ENCODE measurements around the gene SMIM22. TPM values are rescaled to one million over a fixed set of nuclear protein-coding genes. Genes with fewer than 3 reads are reported as not detected.

Gene SMIM22
- total RNA-seq, 3 donors from 2014 or later: 49.0 to 58.7 TPM; not detected in 1

GRCh38 chr16:4754865-4755264 is 40.3 kb upstream of the SMIM22 start:
- H3K27me3 ChIP-seq: no peaks in the 10 kb centered on the region
- no peaks in the 10 kb centered on the region for H3K9me3 ChIP-seq
- H3K4me1 ChIP-seq: no peaks in the 10 kb centered on the region
- no peak overlapping the region for H3K27ac ChIP-seq
- no peak for DNase-seq (ENCODE audit: low spot score in 2 of 2)
- H3K4me3 ChIP-seq: no peak overlapping the region
- H3K36me3 ChIP-seq: peaks cover 12% of the 10 kb centered on the region
- intact Hi-C loops (cut with DNase I; ENCODE audit: low total_unique reads): no loop called here
- TF ChIP-seq POLR2AphosphoS5 (IDR thresholded peaks at IDR 0.05) (no peak), POLR2A (IDR thresholded peaks at IDR 0.05) (no peak), CTCF (IDR thresholded peaks at IDR 0.05) (no peak)

- Histone ChIP-seq H3K36me3 (peaks cover 20% of the 10 kb centered on the region), H3K27ac (no peak overlapping the region), H3K9me3 (no peaks in the 10 kb centered on the region), H3K4me3 (no peak overlapping the region), H3K27me3 (no peaks in the 10 kb centered on the region), H3K4me1 (no peaks in the 10 kb centered on the region)
- no peak for DNase-seq (ENCODE audit: low spot score in 2 of 2)
- intact Hi-C loops (cut with DNase I; ENCODE audit: low total_unique reads): no loop called here
- no peak for TF ChIP-seq POLR2A (IDR thresholded peaks at IDR 0.05)
Measured at GRCh38 chr16:4755687-4756086, 39.5 kb upstream of the SMIM22 start.

- TF ChIP-seq POLR2AphosphoS5 (IDR thresholded peaks at IDR 0.05): no peak
- no peak for TF ChIP-seq CTCF (IDR thresholded peaks at IDR 0.05)
- TF ChIP-seq POLR2A (IDR thresholded peaks at IDR 0.05): no peak
- Histone ChIP-seq H3K9me3 (no peaks in the 10 kb centered on the region), H3K4me1 (peaks cover 0 to 4% of the 10 kb centered on the region in 2 donors), H3K4me3 (no peak overlapping the region), H3K27me3 (no peaks in the 10 kb centered on the region), H3K27ac (no peak overlapping the region), H3K36me3 (peaks cover 11% of the 10 kb centered on the region)
- intact Hi-C loops (cut with DNase I; ENCODE audit: low total_unique reads): no loop called here
- DNase-seq (ENCODE audit: low spot score in 2 of 2): no peak
Measured at GRCh38 chr16:4760221-4760910, 34.8 kb upstream of the SMIM22 start.

- intact Hi-C loops (cut with DNase I; ENCODE audit: low total_unique reads): no loop called here
- Histone ChIP-seq H3K36me3 (peaks cover 11% of the 10 kb centered on the region), H3K27ac (no peak overlapping the region), H3K27me3 (no peaks in the 10 kb centered on the region), H3K9me3 (no peaks in the 10 kb centered on the region), H3K4me3 (no peak overlapping the region), H3K4me1 (peaks cover 6 to 14% of the 10 kb centered on the region in 2 donors)
- TF ChIP-seq POLR2AphosphoS5 (IDR thresholded peaks at IDR 0.05) (no peak), CTCF (IDR thresholded peaks at IDR 0.05) (no peak), POLR2A (IDR thresholded peaks at IDR 0.05) (no peak)
- DNase-seq (ENCODE audit: low spot score in 2 of 2): no peak
Measured at GRCh38 chr16:4762205-4762604, 33.0 kb upstream of the SMIM22 start.

- Histone ChIP-seq H3K27ac (no peak overlapping the region), H3K36me3 (peaks cover 11% of the 10 kb centered on the region), H3K9me3 (no peaks in the 10 kb centered on the region), H3K27me3 (no peaks in the 10 kb centered on the region), H3K4me1 (peaks cover 6 to 14% of the 10 kb centered on the region in 2 donors), H3K4me3 (no peak overlapping the region)
- TF ChIP-seq POLR2A (IDR thresholded peaks at IDR 0.05) (no peak), POLR2AphosphoS5 (IDR thresholded peaks at IDR 0.05) (no peak), CTCF (IDR thresholded peaks at IDR 0.05) (no peak)
- intact Hi-C loops (cut with DNase I; ENCODE audit: low total_unique reads): no loop called here
- DNase-seq (ENCODE audit: low spot score in 2 of 2): no peak
Measured at GRCh38 chr16:4763791-4764190, 31.4 kb upstream of the SMIM22 start.
